A673 (cell line): Measurements from ENCODE around the gene SPDYC. TPM values are rescaled to one million over a fixed set of nuclear protein-coding genes. Genes with fewer than 3 reads are reported as not detected.
"Not testable (repeated sequence)": the region's sequence is repeated elsewhere in the genome, so short reads cannot be mapped to it uniquely, and the experiment has no call there.

Source experiments
- BruUV-seq: library from RNA; stranded (reverse); fragments of 400-500 nt; replicated peaks from 2 replicates; lab custom pipeline; 2021; lab: Mats Ljungman, UMichigan
- CTCF ChIA-PET: fragments of 300-600 bp; sonication (Branson Sonifier 250); formaldehyde crosslinking; loops from one replicate; lab custom pipeline; 2022; ENCODE audit warnings: antibody characterized with exemption; lab: Charles Lee
- POLR2A ChIA-PET: fragments of 300-600 bp; sonication (Branson Sonifier 250); formaldehyde crosslinking; loops from one replicate; lab custom pipeline; 2022; ENCODE audit warnings: antibody characterized with exemption; ENCODE audit not compliant: low non-redundant PET; lab: Charles Lee
- DNase-seq: peaks from one replicate; pipeline ENCODE4 v3.0.0-alpha.2; 2015; ENCODE audit warnings: low spot score
- H3K27ac ChIP-seq: fragments of 200-600 bp; sonication (generic); 2 replicates; pipeline ENCODE4 v1.5.1; 2016; ENCODE audit warnings: mixed run types, low read depth, mild to moderate bottlenecking, mixed read lengths, antibody characterized with exemption, low read length; ENCODE audit not compliant: poor library complexity, severe bottlenecking
- H3K27me3 ChIP-seq: fragments of 200-600 bp; sonication (generic); replicated peaks from 2 replicates; pipeline ENCODE4 v1.6.1; 2017; ENCODE audit warnings: mixed run types, low read depth, mild to moderate bottlenecking, mixed read lengths, antibody characterized with exemption, low read length; ENCODE audit not compliant: insufficient read depth, poor library complexity
- H3K36me3 ChIP-seq: fragments of 200-600 bp; sonication (generic); 2 replicates; pipeline ENCODE4 v1.6.1; 2016; ENCODE audit warnings: mixed run types, mild to moderate bottlenecking, mixed read lengths, antibody characterized with exemption, low read length; ENCODE audit not compliant: insufficient read depth, poor library complexity, severe bottlenecking
- H3K4me1 ChIP-seq: fragments of 200-600 bp; sonication (generic); 2 replicates; pipeline ENCODE4 v1.6.1; 2017; ENCODE audit warnings: mixed run types, mild to moderate bottlenecking, mixed read lengths, antibody characterized with exemption, low read length; ENCODE audit not compliant: insufficient read depth, poor library complexity, severe bottlenecking
- H3K4me3 ChIP-seq: fragments of 200-600 bp; sonication (generic); 2 replicates; pipeline ENCODE4 v1.5.1; 2016; ENCODE audit warnings: low read depth, mixed run types, mild to moderate bottlenecking, mixed read lengths, low read length; ENCODE audit not compliant: poor library complexity, severe bottlenecking
- H3K9me3 ChIP-seq: fragments of 200-600 bp; sonication (generic); 2 replicates; pipeline ENCODE4 v1.6.1; 2016; ENCODE audit warnings: mixed run types, low read depth, mild to moderate bottlenecking, mixed read lengths, antibody characterized with exemption, low read length; ENCODE audit not compliant: poor library complexity, severe bottlenecking
- EZH2 ChIP-seq: fragments of 200-600 bp; sonication (generic); IDR thresholded peaks from 2 replicates; pipeline ENCODE4 v1.6.1; 2017; ENCODE audit warnings: borderline replicate concordance, low read depth, mild to moderate bottlenecking, mixed read lengths, antibody characterized with exemption, low read length; ENCODE audit not compliant: poor library complexity, severe bottlenecking
- intact Hi-C: fragments of 100-400 bp; cut with micrococcal nuclease; formaldehyde crosslinking; loops from one replicate; pipeline ENCODE4 v1.10.0; 2022; ENCODE audit not compliant: unreplicated experiment
- total RNA-seq: library from RNA; stranded (reverse); gene quantifications from 2 replicates; pipeline ENCODE4 v1.2.3, GENCODE V29; 2021
- TF ChIP-seq, protein P1 (sequence below): fragments of 300-800, 200-600 bp; sonication (generic); conservative IDR thresholded peaks from 2 replicates; pipeline ENCODE4 v1.5.1; 2017; ENCODE audit warnings: low read depth, mild to moderate bottlenecking, antibody characterized with exemption, low read length, moderate library complexity, mixed read lengths

SPDYC gene
- total RNA-seq, 1 experiment from 2014 or later = not detected

- POLR2A ChIA-PET = no interaction called here
- Histone ChIP-seq H3K4me1 (no peaks in the 10 kb centered on the region), H3K9me3 (no peaks in the 10 kb centered on the region), H3K27me3 (no peaks in the 10 kb centered on the region), H3K36me3 (no peaks in the 10 kb centered on the region), H3K27ac (no peak overlapping the region), H3K4me3 (no peak overlapping the region)
- no TSS peak for BruUV-seq
- DNase-seq = no peak
- TF ChIP-seq EZH2 = no peak
- TF ChIP-seq, protein P1, sequence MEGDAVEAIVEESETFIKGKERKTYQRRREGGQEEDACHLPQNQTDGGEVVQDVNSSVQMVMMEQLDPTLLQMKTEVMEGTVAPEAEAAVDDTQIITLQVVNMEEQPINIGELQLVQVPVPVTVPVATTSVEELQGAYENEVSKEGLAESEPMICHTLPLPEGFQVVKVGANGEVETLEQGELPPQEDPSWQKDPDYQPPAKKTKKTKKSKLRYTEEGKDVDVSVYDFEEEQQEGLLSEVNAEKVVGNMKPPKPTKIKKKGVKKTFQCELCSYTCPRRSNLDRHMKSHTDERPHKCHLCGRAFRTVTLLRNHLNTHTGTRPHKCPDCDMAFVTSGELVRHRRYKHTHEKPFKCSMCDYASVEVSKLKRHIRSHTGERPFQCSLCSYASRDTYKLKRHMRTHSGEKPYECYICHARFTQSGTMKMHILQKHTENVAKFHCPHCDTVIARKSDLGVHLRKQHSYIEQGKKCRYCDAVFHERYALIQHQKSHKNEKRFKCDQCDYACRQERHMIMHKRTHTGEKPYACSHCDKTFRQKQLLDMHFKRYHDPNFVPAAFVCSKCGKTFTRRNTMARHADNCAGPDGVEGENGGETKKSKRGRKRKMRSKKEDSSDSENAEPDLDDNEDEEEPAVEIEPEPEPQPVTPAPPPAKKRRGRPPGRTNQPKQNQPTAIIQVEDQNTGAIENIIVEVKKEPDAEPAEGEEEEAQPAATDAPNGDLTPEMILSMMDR = no peak
- intact Hi-C loops = no loop called here
- CTCF ChIA-PET = no interaction called here
These were observed 830 bp upstream of the SPDYC start for GRCh38 chr11:65169164-65169641.

- Histone ChIP-seq H3K36me3 (no peaks in the 10 kb centered on the region), H3K27ac (no peak overlapping the region), H3K4me1 (no peaks in the 10 kb centered on the region), H3K4me3 (no peak overlapping the region), H3K27me3 (no peaks in the 10 kb centered on the region), H3K9me3 (no peaks in the 10 kb centered on the region)
- ChIA-PET CTCF (no interaction called here), POLR2A (no interaction called here)
- BruUV-seq = no TSS peak
- intact Hi-C loops = no loop called here
- TF ChIP-seq, protein P1 = no peak
- TF ChIP-seq EZH2 = no peak
- no peak for DNase-seq
These were observed 2.6 kb downstream of the SPDYC start for GRCh38 chr11:65172600-65172999.

DNA sequence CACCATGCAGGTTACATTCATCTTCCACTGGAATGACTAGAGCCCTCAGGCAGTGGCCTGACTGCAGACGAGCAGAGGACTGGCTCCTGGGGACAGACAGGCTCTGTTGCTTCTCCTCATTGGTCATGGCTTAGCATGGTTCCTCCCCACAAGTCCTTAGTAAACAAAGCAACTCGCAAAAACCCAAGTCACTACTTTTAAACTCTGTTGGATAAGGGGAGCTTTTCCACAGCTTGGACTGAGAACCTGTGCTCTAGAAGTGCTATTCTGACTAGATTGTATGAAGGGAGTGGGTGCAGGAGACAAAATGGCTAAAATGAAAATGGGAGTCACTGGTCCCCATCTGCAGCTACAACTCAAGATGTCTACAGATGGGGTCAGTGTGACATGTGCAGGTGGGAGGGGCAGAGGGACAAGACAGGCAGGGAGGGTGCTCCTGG lies 4.6 kb downstream of the SPDYC start:
- H3K4me1 ChIP-seq, H3K36me3 ChIP-seq, intact Hi-C loops, H3K27ac ChIP-seq, DNase-seq, H3K27me3 ChIP-seq, H3K9me3 ChIP-seq, POLR2A ChIA-PET, BruUV-seq, H3K4me3 ChIP-seq: not testable (repeated sequence)
- CTCF ChIA-PET = interaction anchor here (0.6 kb wide), 1 partner anchor 17 kb away, joined by 4 read pairs; no protein-coding TSS in a partner anchor
